MM.1S (cell line): Measurements from ENCODE around the gene ITM2B.
"Not testable (repeated sequence)": the region's sequence is repeated elsewhere in the genome, so short reads cannot be mapped to it uniquely, and the experiment has no call there.

Experiments used
- CTCF ChIP-seq: fragments of 300-600 bp; sonication (generic); IDR thresholded peaks from 2 replicates; pipeline ENCODE4 v1.5.1; 2016; ENCODE audit warnings: antibody characterized with exemption, low read length, mixed read lengths
- EZH2 ChIP-seq: fragments of 300-600 bp; sonication (generic); optimal IDR thresholded peaks from 2 replicates; pipeline ENCODE3; 2017; ENCODE audit warnings: low read depth, mild to moderate bottlenecking, antibody characterized with exemption, low read length, mixed read lengths
- EZH2phosphoT487 ChIP-seq: fragments of 300-600 bp; sonication (generic); IDR thresholded peaks from 2 replicates; pipeline ENCODE4 v1.6.1; 2018; ENCODE audit warnings: antibody characterized with exemption, low read length

GRCh38 chr13:48207207-48207606, 25.8 kb upstream of the ITM2B start:
- TF ChIP-seq CTCF, EZH2, EZH2phosphoT487: not testable (repeated sequence)
